GM21528 (cell line): Measurements from ENCODE around the gene PI4K2A.

Experiments
- ATAC-seq: cut with Tn5 transposase; IDR thresholded peaks from one replicate; pipeline ENCODE4 v1.9.1; 2021; ENCODE audit warnings: mild to moderate bottlenecking, moderate library complexity; ENCODE audit not compliant: unreplicated experiment, low FRiP score

The PI4K2A gene

DNA sequence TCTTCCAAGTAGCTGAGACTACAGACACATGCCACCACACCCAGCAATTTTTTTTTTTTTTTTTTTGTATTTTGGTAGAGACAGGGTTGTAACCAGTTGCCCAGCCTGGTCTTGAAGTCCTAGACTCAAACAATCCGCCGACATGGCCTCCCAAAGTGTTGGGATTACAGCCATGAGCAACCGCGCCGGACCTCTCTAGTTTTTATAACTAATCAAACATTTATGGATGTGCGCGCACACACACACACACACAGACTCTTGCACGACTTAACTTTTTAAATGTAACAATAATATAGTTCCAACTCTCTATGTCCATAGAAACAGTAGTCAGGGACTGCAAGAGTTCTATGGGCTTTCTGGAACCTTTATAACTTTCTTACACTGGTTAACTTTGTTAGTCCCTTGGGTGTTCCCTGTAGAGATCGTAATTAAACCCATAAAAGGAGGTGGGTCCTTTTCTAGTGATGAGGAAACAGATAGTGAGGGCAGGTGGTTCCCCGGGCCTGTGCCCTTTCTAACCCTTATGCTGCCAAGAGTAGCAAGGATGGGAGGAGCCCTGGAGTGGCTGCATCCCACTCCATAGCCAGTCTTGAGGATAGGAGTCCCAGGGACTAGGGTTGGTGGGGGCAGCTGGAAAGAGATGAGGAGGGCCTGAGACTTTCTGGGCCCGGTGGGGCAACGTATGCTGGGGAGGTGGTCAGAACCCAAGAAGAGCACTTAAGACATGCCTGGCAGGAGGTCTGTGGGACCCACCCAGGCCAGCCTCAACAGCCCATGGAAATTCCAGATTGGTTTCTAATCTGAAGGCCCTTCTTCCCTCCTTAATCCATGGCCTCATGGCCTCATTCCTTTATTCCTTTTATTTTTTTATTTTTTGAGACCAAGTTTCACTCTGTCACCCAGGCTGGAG, 81.7 kb downstream of the PI4K2A start:
- ATAC-seq: no peak

DNA sequence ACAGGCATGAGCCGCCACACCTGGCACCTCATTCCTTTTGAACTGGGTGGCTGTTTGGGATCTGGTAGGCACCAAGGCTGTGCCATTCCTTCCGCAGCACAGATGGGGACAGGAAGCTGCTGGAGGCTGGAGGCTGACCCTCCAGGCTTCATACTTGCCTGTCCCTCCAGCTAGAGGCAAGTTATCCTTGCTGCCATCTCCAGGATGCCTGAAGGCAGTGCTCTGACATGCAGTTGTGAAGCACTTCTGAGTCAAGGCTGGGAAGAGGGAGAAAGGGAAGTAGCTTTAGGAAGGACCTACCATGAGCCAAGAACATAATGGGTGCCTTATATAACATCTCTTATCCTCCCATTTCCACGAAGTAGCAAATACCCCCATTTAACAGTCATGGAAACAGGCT, 82.5 kb downstream of the PI4K2A start:
- no peak for ATAC-seq

DNA sequence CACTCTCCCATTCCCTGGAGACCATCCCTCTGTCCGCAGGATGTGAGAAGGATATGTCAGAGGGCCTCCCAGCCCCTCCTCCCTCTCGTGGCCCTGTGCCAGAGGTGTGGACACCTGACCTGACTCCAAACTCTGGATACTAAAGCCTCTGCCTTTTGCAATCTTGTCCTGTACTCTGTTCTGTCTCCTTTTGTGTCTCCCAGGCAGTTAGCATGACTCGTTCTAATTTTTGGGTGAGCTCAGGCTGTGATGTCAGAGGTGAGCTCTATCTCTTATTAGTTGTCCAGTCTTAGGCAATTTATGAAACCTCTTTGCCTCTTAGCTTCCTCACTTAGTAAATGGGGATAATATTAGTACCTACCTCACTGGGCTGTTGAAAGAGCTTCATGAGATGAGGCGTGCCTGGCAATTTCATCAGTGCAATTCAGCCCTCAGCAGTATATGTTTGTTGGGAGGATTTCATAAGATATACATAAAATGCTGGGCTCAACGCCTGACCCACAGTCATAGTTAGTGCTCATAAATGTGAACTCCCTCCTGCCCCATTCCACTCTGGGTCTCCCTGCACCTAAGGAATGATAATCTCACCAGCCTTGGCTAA, 84.0 kb downstream of the PI4K2A start:
- ATAC-seq: no peak
